GM21529 (cell line): ENCODE results near the gene ALDH5A1.
A peak's percentile ranks its signal among the peaks of the same experiment; 100 is the strongest.

Source experiments
- ATAC-seq: cut with Tn5 transposase; IDR thresholded peaks from one replicate; pipeline ENCODE4 v1.9.1; 2021; ENCODE audit not compliant: unreplicated experiment

Gene ALDH5A1

GRCh38 chr6:24564081-24564480 lies 69.3 kb downstream of the ALDH5A1 start:
- no peak for ATAC-seq

- ATAC-seq, result no peak
These were observed 70.4 kb downstream of the ALDH5A1 start for GRCh38 chr6:24565196-24565595.

- ATAC-seq, result no peak
These were observed 71.4 kb downstream of the ALDH5A1 start for GRCh38 chr6:24566020-24566767.

GRCh38 chr6:24568683-24569082 lies 73.9 kb downstream of the ALDH5A1 start:
- ATAC-seq, result no peak

- no peak for ATAC-seq
These were observed 75.0 kb downstream of the ALDH5A1 start for GRCh38 chr6:24569811-24570210.

GRCh38 chr6:24571361-24571760 lies 76.6 kb downstream of the ALDH5A1 start:
- no peak for ATAC-seq

GRCh38 chr6:24574809-24575208 lies 80.0 kb downstream of the ALDH5A1 start:
- peak; percentile 95 for ATAC-seq

GRCh38 chr6:24576447-24576846 lies 81.7 kb downstream of the ALDH5A1 start:
- ATAC-seq, result no peak

- peak; percentile 85 for ATAC-seq
These were observed 86.4 kb downstream of the ALDH5A1 start for GRCh38 chr6:24581084-24581669.

- peak; percentile 67 for ATAC-seq
These were observed 89.0 kb downstream of the ALDH5A1 start for GRCh38 chr6:24583463-24584381.

GRCh38 chr6:24584382-24584720 lies 89.6 kb downstream of the ALDH5A1 start:
- no peak for ATAC-seq
